IMR-90 (cell line): ENCODE data around the gene GPR135. TPM values are rescaled to one million over a fixed set of nuclear protein-coding genes. Genes with fewer than 3 reads are reported as not detected.

Experiments
- RFX5 ChIP-seq: IDR thresholded peaks from 2 replicates; pipeline ENCODE4 v1.8.0; 2012; ENCODE audit warnings: low read depth, mild to moderate bottlenecking, low read length, moderate library complexity
- polyA plus RNA-seq, 3 experiments: library from polyadenylated mRNA; depleted of rRNA; stranded (reverse); fragments of >200 nt; gene quantifications; 2 replicates each; pipeline ENCODE4 v1.2.3, GENCODE V29; 2012; ENCODE audit warnings: low replicate concordance in 1 of 3
- total RNA-seq: library from RNA; depleted of rRNA; stranded (reverse); fragments of >200 nt; gene quantifications from 2 replicates; pipeline ENCODE4 v1.2.3, GENCODE V29; 2012
- TF ChIP-seq, protein P1 (sequence below): fragments of 150-350 bp; IDR thresholded peaks from 2 replicates; pipeline ENCODE4 v1.6.1; 2016; ENCODE audit warnings: low read depth, mild to moderate bottlenecking, low read length, moderate library complexity, borderline replicate concordance

Gene GPR135
- total and polyA plus RNA-seq, 2 of the 4 experiments (the other 2 are of a cell fraction): 1.3 to 2.4 TPM

- TF ChIP-seq, protein P1, sequence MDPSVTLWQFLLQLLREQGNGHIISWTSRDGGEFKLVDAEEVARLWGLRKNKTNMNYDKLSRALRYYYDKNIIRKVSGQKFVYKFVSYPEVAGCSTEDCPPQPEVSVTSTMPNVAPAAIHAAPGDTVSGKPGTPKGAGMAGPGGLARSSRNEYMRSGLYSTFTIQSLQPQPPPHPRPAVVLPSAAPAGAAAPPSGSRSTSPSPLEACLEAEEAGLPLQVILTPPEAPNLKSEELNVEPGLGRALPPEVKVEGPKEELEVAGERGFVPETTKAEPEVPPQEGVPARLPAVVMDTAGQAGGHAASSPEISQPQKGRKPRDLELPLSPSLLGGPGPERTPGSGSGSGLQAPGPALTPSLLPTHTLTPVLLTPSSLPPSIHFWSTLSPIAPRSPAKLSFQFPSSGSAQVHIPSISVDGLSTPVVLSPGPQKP: no peak
- no peak for TF ChIP-seq RFX5
Observed at GRCh38 chr14:59427653-59428580, 37.3 kb downstream of the GPR135 start (continued).
